Fibroblast of the aortic adventitia (primary cell): ENCODE measurements around the gene RRM2. TPM values are rescaled to one million over a fixed set of nuclear protein-coding genes. Genes with fewer than 3 reads are reported as not detected.

Experiments
- DNase-seq: peaks from one replicate; pipeline ENCODE4 v3.0.0-alpha.2; 2010; ENCODE audit warnings: low read depth
- H3K4me3 ChIP-seq: 2 replicates; pipeline ENCODE4 v1.5.1; 2011; ENCODE audit warnings: low read depth, mild to moderate bottlenecking, control low read depth, low read length, moderate library complexity
- CTCF ChIP-seq: IDR thresholded peaks from 2 replicates; pipeline ENCODE4 v1.5.1; 2011; ENCODE audit warnings: mild to moderate bottlenecking, low read length, control low read depth, inconsistent platforms; ENCODE audit not compliant: insufficient read depth
- total RNA-seq: library from RNA; depleted of rRNA; stranded (reverse); fragments of >200 nt; gene quantifications from 2 replicates; pipeline ENCODE4 v1.2.3, GENCODE V29; 2012; ENCODE audit warnings: low replicate concordance

Gene RRM2
- total RNA-seq, 1 donor, result 91.4 TPM

- TF ChIP-seq CTCF, result no peak
- H3K4me3 ChIP-seq, result no peak overlapping the region
- DNase-seq, result no peak
Observed at GRCh38 chr2:10129490-10129889, 7.0 kb downstream of the RRM2 start.

GRCh38 chr2:10132043-10132575 is 9.6 kb downstream of the RRM2 start:
- no peak overlapping the region for H3K4me3 ChIP-seq
- DNase-seq, result no peak
- TF ChIP-seq CTCF, result no peak

GRCh38 chr2:10132596-10132995 is 10.1 kb downstream of the RRM2 start:
- no peak for DNase-seq
- TF ChIP-seq CTCF, result no peak

GRCh38 chr2:10132996-10133647 is 10.6 kb downstream of the RRM2 start:
- no peak for DNase-seq
- TF ChIP-seq CTCF, result no peak
- no peak overlapping the region for H3K4me3 ChIP-seq

More at GRCh38 chr2:10132596-10132995, 10.1 kb downstream of the RRM2 start:
- H3K4me3 ChIP-seq, result no peak overlapping the region

GRCh38 chr2:10135296-10136089 is 13.0 kb downstream of the RRM2 start:
- no peak overlapping the region for H3K4me3 ChIP-seq
- TF ChIP-seq CTCF, result no peak
- DNase-seq, result peak; percentile 79

GRCh38 chr2:10136101-10136934 is 13.8 kb downstream of the RRM2 start:
- no peak for DNase-seq
- no peak for TF ChIP-seq CTCF
- no peak overlapping the region for H3K4me3 ChIP-seq
